ENCODE results near the gene PCGF3. TPM values are rescaled to one million over a fixed set of nuclear protein-coding genes. Genes with fewer than 3 reads are reported as not detected.

PCGF3 gene
- total RNA-seq, 1 experiment from 2014 or later: 18.7 TPM

GRCh38 chr4:764405-765169 lies 59.0 kb downstream of the PCGF3 start:
- Histone ChIP-seq H2AFZ (ENCODE audit: low read length) (no peak overlapping the region), H3K36me3 (ENCODE audit: insufficient read depth, low read length) (peaks cover 12% of the 10 kb centered on the region; the same call in 1 of the 2 replicates), H4K20me1 (ENCODE audit: insufficient read depth, low read depth, low read length) (no peaks in the 10 kb centered on the region), H3K27me3 (ENCODE audit: low read length) (no peaks in the 10 kb centered on the region), H3K9me3 (ENCODE audit: low read length) (no peaks in the 10 kb centered on the region), H3K9me2 (replicated peaks; ENCODE audit: insufficient read depth, low read length) (no peaks in the 10 kb centered on the region), H3K4me1 (ENCODE audit: low read length) (no peaks in the 10 kb centered on the region), H3K79me2 (ENCODE audit: low read length) (0 out of 2 replicates have a peak, but pooled peaks cover 10% of the 10 kb centered on the region), H3K27ac (ENCODE audit: low read length) (no peak overlapping the region), H3K4me3 (ENCODE audit: low read length) (no peak overlapping the region), H3K4me2 (ENCODE audit: low read depth, low read length, poor library complexity, severe bottlenecking) (no peak overlapping the region), H3K9ac (ENCODE audit: low read length) (no peak overlapping the region)
- no peak for DNase-seq

GRCh38 chr4:766152-766515 lies 60.5 kb downstream of the PCGF3 start:
- Histone ChIP-seq H3K36me3 (ENCODE audit: insufficient read depth, low read length) (peaks cover 16% of the 10 kb centered on the region; the same call in 1 of the 2 replicates), H3K27me3 (ENCODE audit: low read length) (no peaks in the 10 kb centered on the region), H4K20me1 (ENCODE audit: insufficient read depth, low read depth, low read length) (no peaks in the 10 kb centered on the region), H2AFZ (ENCODE audit: low read length) (no peak overlapping the region), H3K9me3 (ENCODE audit: low read length) (no peaks in the 10 kb centered on the region), H3K4me2 (ENCODE audit: low read depth, low read length, poor library complexity, severe bottlenecking) (no peak overlapping the region), H3K79me2 (ENCODE audit: low read length) (peaks cover 20% of the 10 kb centered on the region), H3K9me2 (replicated peaks; ENCODE audit: insufficient read depth, low read length) (no peaks in the 10 kb centered on the region), H3K9ac (ENCODE audit: low read length) (no peak overlapping the region), H3K27ac (ENCODE audit: low read length) (no peak overlapping the region), H3K4me1 (ENCODE audit: low read length) (no peaks in the 10 kb centered on the region), H3K4me3 (ENCODE audit: low read length) (no peak overlapping the region)
- DNase-seq: no peak

- Histone ChIP-seq H3K4me1 (ENCODE audit: low read length) (no peaks in the 10 kb centered on the region), H3K27me3 (ENCODE audit: low read length) (no peaks in the 10 kb centered on the region), H3K9me2 (replicated peaks; ENCODE audit: insufficient read depth, low read length) (no peaks in the 10 kb centered on the region), H3K4me2 (ENCODE audit: low read depth, low read length, poor library complexity, severe bottlenecking) (no peak overlapping the region), H3K4me3 (ENCODE audit: low read length) (no peak overlapping the region), H3K79me2 (ENCODE audit: low read length) (peaks cover 25% of the 10 kb centered on the region), H3K27ac (ENCODE audit: low read length) (no peak overlapping the region), H2AFZ (ENCODE audit: low read length) (no peak overlapping the region), H4K20me1 (ENCODE audit: insufficient read depth, low read depth, low read length) (no peaks in the 10 kb centered on the region), H3K9ac (ENCODE audit: low read length) (no peak overlapping the region), H3K9me3 (ENCODE audit: low read length) (no peaks in the 10 kb centered on the region), H3K36me3 (ENCODE audit: insufficient read depth, low read length) (peaks cover 16% of the 10 kb centered on the region; the same call in 1 of the 2 replicates)
- DNase-seq: no peak
These were observed 61.1 kb downstream of the PCGF3 start for GRCh38 chr4:766559-767283.

GRCh38 chr4:768076-768475 lies 62.4 kb downstream of the PCGF3 start:
- no peak overlapping the region for H3K4me2 ChIP-seq (ENCODE audit: low read depth, low read length, poor library complexity, severe bottlenecking)
- H3K27ac ChIP-seq (ENCODE audit: low read length): no peak overlapping the region
- no peak overlapping the region for H2AFZ ChIP-seq (ENCODE audit: low read length)
- H3K9me2 ChIP-seq (replicated peaks; ENCODE audit: insufficient read depth, low read length): no peaks in the 10 kb centered on the region
- no peaks in the 10 kb centered on the region for H3K27me3 ChIP-seq (ENCODE audit: low read length)
- no peak for DNase-seq
- H3K9me3 ChIP-seq (ENCODE audit: low read length): no peaks in the 10 kb centered on the region
- no peak overlapping the region for H3K4me3 ChIP-seq (ENCODE audit: low read length)
- H3K36me3 ChIP-seq (ENCODE audit: insufficient read depth, low read length): peaks cover 18% of the 10 kb centered on the region; the same call in 1 of the 2 replicates
- peaks cover 35% of the 10 kb centered on the region for H3K79me2 ChIP-seq (ENCODE audit: low read length)
- peaks cover 5% of the 10 kb centered on the region; the same call in 1 of the 2 replicates for H4K20me1 ChIP-seq (ENCODE audit: insufficient read depth, low read depth, low read length)
- no peaks in the 10 kb centered on the region for H3K4me1 ChIP-seq (ENCODE audit: low read length)
- H3K9ac ChIP-seq (ENCODE audit: low read length): no peak overlapping the region

- Histone ChIP-seq H3K36me3 (ENCODE audit: insufficient read depth, low read length) (peaks cover 16% of the 10 kb centered on the region; the same call in 1 of the 2 replicates), H3K9ac (ENCODE audit: low read length) (no peak overlapping the region), H3K27me3 (ENCODE audit: low read length) (no peaks in the 10 kb centered on the region), H3K9me2 (replicated peaks; ENCODE audit: insufficient read depth, low read length) (no peaks in the 10 kb centered on the region), H4K20me1 (ENCODE audit: insufficient read depth, low read depth, low read length) (peaks cover 13% of the 10 kb centered on the region; the same call in 1 of the 2 replicates), H3K79me2 (ENCODE audit: low read length) (peaks cover 44% of the 10 kb centered on the region), H3K4me1 (ENCODE audit: low read length) (no peaks in the 10 kb centered on the region), H3K9me3 (ENCODE audit: low read length) (no peaks in the 10 kb centered on the region), H3K4me3 (ENCODE audit: low read length) (no peak overlapping the region), H3K4me2 (ENCODE audit: low read depth, low read length, poor library complexity, severe bottlenecking) (no peak overlapping the region), H2AFZ (ENCODE audit: low read length) (no peak overlapping the region), H3K27ac (ENCODE audit: low read length) (no peak overlapping the region)
- no peak for DNase-seq
These were observed 63.4 kb downstream of the PCGF3 start for GRCh38 chr4:768995-769394.

- H3K4me3 ChIP-seq (ENCODE audit: low read length): no peak overlapping the region
- no peaks in the 10 kb centered on the region for H3K4me1 ChIP-seq (ENCODE audit: low read length)
- H3K9ac ChIP-seq (ENCODE audit: low read length): no peak overlapping the region
- peaks cover 46% of the 10 kb centered on the region for H3K79me2 ChIP-seq (ENCODE audit: low read length)
- no peak overlapping the region for H3K4me2 ChIP-seq (ENCODE audit: low read depth, low read length, poor library complexity, severe bottlenecking)
- DNase-seq: no peak
- H3K9me2 ChIP-seq (replicated peaks; ENCODE audit: insufficient read depth, low read length): no peaks in the 10 kb centered on the region
- H3K27me3 ChIP-seq (ENCODE audit: low read length): no peaks in the 10 kb centered on the region
- peaks cover 15% of the 10 kb centered on the region; the same call in 1 of the 2 replicates for H4K20me1 ChIP-seq (ENCODE audit: insufficient read depth, low read depth, low read length)
- H3K27ac ChIP-seq (ENCODE audit: low read length): no peak overlapping the region
- H2AFZ ChIP-seq (ENCODE audit: low read length): no peak overlapping the region
- H3K9me3 ChIP-seq (ENCODE audit: low read length): no peaks in the 10 kb centered on the region
- peaks cover 19% of the 10 kb centered on the region for H3K36me3 ChIP-seq (ENCODE audit: insufficient read depth, low read length)
These were observed 63.9 kb downstream of the PCGF3 start for GRCh38 chr4:769511-769910.

GRCh38 chr4:770022-770421 lies 64.4 kb downstream of the PCGF3 start:
- H3K9ac ChIP-seq (ENCODE audit: low read length): no peak overlapping the region
- H3K36me3 ChIP-seq (ENCODE audit: insufficient read depth, low read length): peaks cover 24% of the 10 kb centered on the region
- no peak overlapping the region for H3K27ac ChIP-seq (ENCODE audit: low read length)
- no peak overlapping the region for H3K4me2 ChIP-seq (ENCODE audit: low read depth, low read length, poor library complexity, severe bottlenecking)
- H3K4me1 ChIP-seq (ENCODE audit: low read length): no peaks in the 10 kb centered on the region
- H3K9me3 ChIP-seq (ENCODE audit: low read length): no peaks in the 10 kb centered on the region
- no peak overlapping the region for H2AFZ ChIP-seq (ENCODE audit: low read length)
- peaks cover 51% of the 10 kb centered on the region for H3K79me2 ChIP-seq (ENCODE audit: low read length)
- no peak overlapping the region for H3K4me3 ChIP-seq (ENCODE audit: low read length)
- H3K9me2 ChIP-seq (replicated peaks; ENCODE audit: insufficient read depth, low read length): no peaks in the 10 kb centered on the region
- DNase-seq: no peak
- H4K20me1 ChIP-seq (ENCODE audit: insufficient read depth, low read depth, low read length): peaks cover 18% of the 10 kb centered on the region; the same call in 1 of the 2 replicates
- H3K27me3 ChIP-seq (ENCODE audit: low read length): no peaks in the 10 kb centered on the region

GRCh38 chr4:771464-771863 lies 65.8 kb downstream of the PCGF3 start:
- H3K4me2 ChIP-seq (ENCODE audit: low read depth, low read length, poor library complexity, severe bottlenecking): no peak overlapping the region
- no peak overlapping the region for H2AFZ ChIP-seq (ENCODE audit: low read length)
- no peaks in the 10 kb centered on the region for H3K9me2 ChIP-seq (replicated peaks; ENCODE audit: insufficient read depth, low read length)
- H4K20me1 ChIP-seq (ENCODE audit: insufficient read depth, low read depth, low read length): peaks cover 18% of the 10 kb centered on the region; the same call in 1 of the 2 replicates
- peaks cover 64% of the 10 kb centered on the region for H3K79me2 ChIP-seq (ENCODE audit: low read length)
- no peak overlapping the region for H3K27ac ChIP-seq (ENCODE audit: low read length)
- DNase-seq: no peak
- no peaks in the 10 kb centered on the region for H3K4me1 ChIP-seq (ENCODE audit: low read length)
- H3K9ac ChIP-seq (ENCODE audit: low read length): no peak overlapping the region
- H3K9me3 ChIP-seq (ENCODE audit: low read length): no peaks in the 10 kb centered on the region
- H3K36me3 ChIP-seq (ENCODE audit: insufficient read depth, low read length): peaks cover 33% of the 10 kb centered on the region
- no peaks in the 10 kb centered on the region for H3K27me3 ChIP-seq (ENCODE audit: low read length)
- H3K4me3 ChIP-seq (ENCODE audit: low read length): no peak overlapping the region

All from Karpas-422 (cell line).